ENCODE measurements around the gene SMARCC1.

Gene SMARCC1

GRCh38 chr3:47536221-47536891 lies 245.3 kb downstream of the SMARCC1 start:
- TF ChIP-seq SCRT2 (tag by site-specific recombination; IDR thresholded peaks at IDR 0.05) (no peak), SP2 (tag by site-specific recombination; IDR thresholded peaks at IDR 0.05) (no peak), ZNF394 (tag by site-specific recombination; IDR thresholded peaks at IDR 0.05; ENCODE audit: borderline replicate concordance) (no peak), MYNN (tag by site-specific recombination; IDR thresholded peaks at IDR 0.05; ENCODE audit: borderline replicate concordance) (no peak), ZFP3 (tag by site-specific recombination; IDR thresholded peaks at IDR 0.05; ENCODE audit: low read depth) (no peak), ZNF398 (tag by site-specific recombination; IDR thresholded peaks at IDR 0.05) (no peak), ZNF701 (tag by site-specific recombination; IDR thresholded peaks at IDR 0.05) (no peak)
- Histone ChIP-seq H3K27ac (ENCODE audit: extremely low read depth, low read depth, low read length) (no peak overlapping the region), H3K9me3 (ENCODE audit: control insufficient read depth, insufficient read depth, low read depth, low read length) (no peaks in the 10 kb centered on the region), H3K4me1 (ENCODE audit: control insufficient read depth, insufficient read depth, low read length) (no peaks in the 10 kb centered on the region), H3K4me3 (ENCODE audit: low read depth, low read length) (no peak overlapping the region), H3K36me3 (ENCODE audit: control insufficient read depth in 2 of 2, insufficient read depth in 1 of 2, low read length in 2 of 2) (no peaks in the 10 kb centered on the region)
- POLR2A ChIA-PET = no interaction called here
- CTCF ChIA-PET = no interaction called here
